SK-N-MC (cell line): ENCODE measurements around the gene RPS26.

Experiments
- EZH2 ChIP-seq: fragments of 200-600 bp; sonication (generic); IDR thresholded peaks from one replicate; pipeline ENCODE4 v1.6.1; 2017; ENCODE audit warnings: antibody characterized with exemption
- FOXP2 ChIP-seq: optimal IDR thresholded peaks from 2 replicates; pipeline ENCODE3; 2011; ENCODE audit warnings: mild to moderate bottlenecking, moderate library complexity; ENCODE audit not compliant: insufficient read depth; ENCODE audit errors: extremely low read length, control extremely low read depth
- POLR2AphosphoS5 ChIP-seq: IDR thresholded peaks from 2 replicates; pipeline ENCODE4 v1.6.1; 2012; ENCODE audit warnings: mild to moderate bottlenecking, low read depth, low read length, borderline replicate concordance

- TF ChIP-seq FOXP2 = no peak
- TF ChIP-seq EZH2 = no peak
- TF ChIP-seq POLR2AphosphoS5 = no peak
Observed at GRCh38 chr12:56001487-56002100, 40.1 kb upstream of the RPS26 start.
